Calu3 (cell line): ENCODE measurements around the gene ZFYVE28. TPM values are rescaled to one million over a fixed set of nuclear protein-coding genes. Genes with fewer than 3 reads are reported as not detected.

Source experiments
- BruUV-seq: library from RNA; stranded (reverse); fragments of 400-500 nt; replicated peaks from 2 replicates; lab custom pipeline; 2021; lab: Mats Ljungman, UMichigan
- CTCF ChIA-PET: fragments of 300-600 bp; sonication (Branson Sonifier 250); formaldehyde crosslinking; loops from one replicate; lab custom pipeline; 2022; ENCODE audit warnings: antibody characterized with exemption; lab: Charles Lee
- DNase-seq: peaks from one replicate; pipeline ENCODE4 v3.0.0; 2022
- H3K27ac Mint-ChIP-seq: one replicate; pipeline ENCODE4 v1.8.0; 2022; ENCODE audit warnings: mixed read lengths; ENCODE audit not compliant: unreplicated experiment
- H3K27me3 Mint-ChIP-seq: one replicate; pipeline ENCODE4 v1.8.0; 2022; ENCODE audit warnings: mixed read lengths; ENCODE audit not compliant: unreplicated experiment
- H3K36me3 Mint-ChIP-seq: one replicate; pipeline ENCODE4 v1.8.0; 2022; ENCODE audit warnings: mild to moderate bottlenecking, moderate library complexity, mixed read lengths; ENCODE audit not compliant: insufficient read depth, unreplicated experiment
- H3K4me1 Mint-ChIP-seq: one replicate; pipeline ENCODE4 v1.8.0; 2022; ENCODE audit warnings: mild to moderate bottlenecking, low read depth, mixed read lengths; ENCODE audit not compliant: unreplicated experiment
- H3K4me3 Mint-ChIP-seq: one replicate; pipeline ENCODE4 v1.8.0; 2022; ENCODE audit warnings: mild to moderate bottlenecking, low read depth, moderate library complexity, mixed read lengths; ENCODE audit not compliant: unreplicated experiment
- H3K9me3 Mint-ChIP-seq: one replicate; pipeline ENCODE4 v1.8.0; 2022; ENCODE audit warnings: low read depth, mixed read lengths; ENCODE audit not compliant: unreplicated experiment
- intact Hi-C: fragments of 100-400 bp; cut with micrococcal nuclease; formaldehyde crosslinking; loops from one replicate; pipeline ENCODE4 v1.10.0; 2022; ENCODE audit not compliant: unreplicated experiment
- total RNA-seq: library from RNA; stranded (reverse); gene quantifications from 2 replicates; pipeline ENCODE4 v1.2.3, GENCODE V29; 2022
- TF ChIP-seq, protein P1 (sequence below): fragments of 200-600 bp; IDR thresholded peaks from one replicate; pipeline ENCODE4 v1.8.0; 2022; ENCODE audit warnings: antibody characterized with exemption; ENCODE audit not compliant: unreplicated experiment

The ZFYVE28 gene
- total RNA-seq, 1 experiment from 2014 or later = 1.2 TPM

DNA sequence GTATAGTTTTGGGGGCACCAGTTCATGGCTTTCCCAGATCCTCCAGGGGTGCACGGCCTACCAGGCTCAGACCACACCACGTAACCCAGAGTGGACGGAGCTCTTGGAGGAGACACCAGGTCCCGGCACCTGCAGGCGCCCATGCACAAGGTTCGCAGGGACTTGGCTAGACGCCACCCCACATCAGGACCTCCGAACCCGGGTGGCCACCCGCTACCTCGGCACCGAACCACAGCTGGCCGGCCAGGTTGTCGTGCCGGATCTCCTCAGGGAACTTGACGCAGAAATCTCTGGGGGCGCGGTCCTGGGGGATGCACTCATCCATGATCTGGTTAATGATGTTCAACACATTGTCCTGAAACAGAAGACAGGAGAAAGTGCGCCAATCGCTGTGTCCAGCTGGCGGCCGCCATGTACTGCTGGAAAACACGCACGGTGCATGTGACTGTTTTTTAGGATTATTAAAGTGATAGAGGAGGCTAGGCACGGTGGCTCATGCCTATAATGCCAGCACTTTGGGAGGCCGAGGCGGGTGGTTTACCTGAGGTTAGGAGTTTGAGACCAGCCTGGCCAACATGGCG is 77.1 kb downstream of the ZFYVE28 start:
- CTCF ChIA-PET = no interaction called here
- Mint-ChIP-seq H3K27ac (no peak overlapping the region), H3K4me3 (no peak overlapping the region), H3K4me1 (no peaks in the 10 kb centered on the region), H3K36me3 (no peaks in the 10 kb centered on the region), H3K9me3 (no peaks in the 10 kb centered on the region), H3K27me3 (peaks cover 30% of the 10 kb centered on the region)
- DNase-seq = no peak
- BruUV-seq = no TSS peak
- TF ChIP-seq, protein P1, sequence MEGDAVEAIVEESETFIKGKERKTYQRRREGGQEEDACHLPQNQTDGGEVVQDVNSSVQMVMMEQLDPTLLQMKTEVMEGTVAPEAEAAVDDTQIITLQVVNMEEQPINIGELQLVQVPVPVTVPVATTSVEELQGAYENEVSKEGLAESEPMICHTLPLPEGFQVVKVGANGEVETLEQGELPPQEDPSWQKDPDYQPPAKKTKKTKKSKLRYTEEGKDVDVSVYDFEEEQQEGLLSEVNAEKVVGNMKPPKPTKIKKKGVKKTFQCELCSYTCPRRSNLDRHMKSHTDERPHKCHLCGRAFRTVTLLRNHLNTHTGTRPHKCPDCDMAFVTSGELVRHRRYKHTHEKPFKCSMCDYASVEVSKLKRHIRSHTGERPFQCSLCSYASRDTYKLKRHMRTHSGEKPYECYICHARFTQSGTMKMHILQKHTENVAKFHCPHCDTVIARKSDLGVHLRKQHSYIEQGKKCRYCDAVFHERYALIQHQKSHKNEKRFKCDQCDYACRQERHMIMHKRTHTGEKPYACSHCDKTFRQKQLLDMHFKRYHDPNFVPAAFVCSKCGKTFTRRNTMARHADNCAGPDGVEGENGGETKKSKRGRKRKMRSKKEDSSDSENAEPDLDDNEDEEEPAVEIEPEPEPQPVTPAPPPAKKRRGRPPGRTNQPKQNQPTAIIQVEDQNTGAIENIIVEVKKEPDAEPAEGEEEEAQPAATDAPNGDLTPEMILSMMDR = no peak
- intact Hi-C loops = no loop called here

DNA sequence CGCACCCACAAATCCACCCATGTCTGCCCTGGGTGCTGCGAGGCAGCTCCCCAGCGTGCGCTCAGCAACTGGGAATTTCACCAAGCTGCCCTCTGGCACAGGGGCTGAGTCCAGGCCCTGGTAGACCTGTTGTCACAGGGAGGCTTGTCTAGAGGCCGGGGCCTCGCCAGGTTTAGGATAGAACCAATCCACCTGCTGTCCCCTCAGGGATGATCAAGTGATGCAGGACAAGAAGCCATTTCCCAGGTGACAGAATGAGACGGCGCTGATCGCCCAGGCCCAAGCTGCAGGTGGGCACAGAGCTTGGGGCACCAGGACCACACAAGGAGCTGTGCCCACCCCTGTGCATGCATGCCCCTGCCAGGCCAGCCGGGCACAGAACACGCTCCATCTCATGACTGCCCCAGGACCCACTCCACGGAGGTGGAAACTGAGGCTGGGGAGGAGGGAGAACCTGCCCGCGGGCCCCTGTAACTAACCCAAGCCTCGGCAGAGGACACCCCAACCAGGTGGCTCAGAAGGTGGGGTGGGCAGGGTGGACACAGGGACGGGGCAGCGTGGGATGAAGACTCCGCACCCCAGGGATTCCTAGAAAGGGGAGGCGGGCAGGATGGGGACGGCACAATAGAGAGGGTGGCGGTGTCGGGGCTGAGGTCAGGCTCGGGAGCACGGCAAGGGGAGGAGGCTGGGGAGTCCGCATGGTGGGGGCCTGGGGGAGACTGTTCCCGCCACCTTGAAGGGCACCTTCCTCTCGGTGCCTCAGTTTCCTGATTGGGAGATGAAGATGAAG is 78.0 kb downstream of the ZFYVE28 start:
- BruUV-seq = no TSS peak
- intact Hi-C loops = no loop called here
- no peaks in the 10 kb centered on the region for H3K36me3 Mint-ChIP-seq
- peaks cover 35% of the 10 kb centered on the region for H3K27me3 Mint-ChIP-seq
- H3K4me1 Mint-ChIP-seq = no peaks in the 10 kb centered on the region
- H3K27ac Mint-ChIP-seq = no peak overlapping the region
- CTCF ChIA-PET = no interaction called here
- TF ChIP-seq, protein P1 = no peak
- no peak for DNase-seq
- H3K9me3 Mint-ChIP-seq = no peaks in the 10 kb centered on the region
- no peak overlapping the region for H3K4me3 Mint-ChIP-seq

DNA sequence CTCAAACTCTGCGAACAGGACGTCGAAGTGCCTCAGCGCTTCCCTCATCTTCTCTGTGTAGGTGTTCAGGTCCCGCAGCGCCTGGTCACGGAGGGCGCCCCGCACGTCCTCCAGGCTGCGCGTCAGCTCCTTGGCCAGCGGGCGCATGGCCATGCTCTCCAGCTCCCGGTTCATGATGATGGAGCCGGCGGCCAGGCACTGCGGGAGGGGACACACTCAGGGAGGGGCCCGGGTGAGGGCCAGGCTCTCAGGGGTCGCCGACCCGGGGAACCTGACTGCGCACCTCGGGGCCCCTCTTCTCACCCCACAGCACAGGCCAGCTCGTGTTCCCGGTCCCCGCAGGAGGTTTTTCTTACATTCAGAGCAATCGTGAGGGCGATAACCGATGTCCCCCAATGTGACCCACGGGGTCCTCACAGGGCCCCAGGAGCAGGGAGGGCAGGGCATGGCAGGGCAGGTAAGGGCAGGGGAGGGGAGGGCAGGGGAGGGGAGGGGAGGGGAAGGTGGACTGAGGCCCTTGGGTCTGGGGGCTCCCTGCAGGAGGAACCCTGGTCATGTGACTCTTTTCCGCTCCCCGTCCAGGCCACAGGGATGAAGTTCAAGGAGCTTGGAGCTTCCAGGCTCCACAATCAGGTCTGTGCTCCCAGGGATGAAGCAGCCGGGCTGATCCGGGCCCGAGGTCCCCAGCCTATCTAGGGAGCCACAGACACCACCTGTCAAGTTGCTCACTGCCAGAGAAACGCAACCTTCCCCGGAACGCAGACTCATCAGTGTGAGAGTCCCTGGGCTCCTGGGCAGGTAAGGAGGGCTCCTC is 78.8 kb downstream of the ZFYVE28 start:
- H3K27ac Mint-ChIP-seq = no peak overlapping the region
- H3K36me3 Mint-ChIP-seq = no peaks in the 10 kb centered on the region

More for the DNA sequence above, 78.8 kb downstream of the ZFYVE28 start:
- TF ChIP-seq, protein P1 = no peak
- CTCF ChIA-PET = no interaction called here
- no peak overlapping the region for H3K4me3 Mint-ChIP-seq
- no peak for DNase-seq
- no peaks in the 10 kb centered on the region for H3K4me1 Mint-ChIP-seq
- H3K9me3 Mint-ChIP-seq = no peaks in the 10 kb centered on the region
- intact Hi-C loops = loop anchor here (10.0 kb wide), 1 partner anchor 55 kb away; no protein-coding TSS in a partner anchor
- peaks cover 35% of the 10 kb centered on the region for H3K27me3 Mint-ChIP-seq
- BruUV-seq = no TSS peak
